Thyroid gland (tissue), 4 donors: ENCODE data around the gene MIS12.

Source experiments
- POLR2A ChIP-seq, 2 donors: fragments of 450-650 bp; IDR thresholded peaks; one replicate each; pipeline ENCODE4 v1.6.1; 2017; ENCODE audit warnings: antibody characterized with exemption in 2 of 2, mild to moderate bottlenecking in 2 of 2, moderate library complexity in 1 of 2
- TF ChIP-seq, protein P1 (sequence below), 6 experiments: fragments of 200-600 bp in 3 of 6; fragments of 450-650 bp in 3 of 6; sonication (generic) in 3 of 6; IDR thresholded peaks; one replicate each; pipeline ENCODE4 v1.5.1; 2016 to 2019; ENCODE audit warnings: antibody characterized with exemption in 6 of 6, mild to moderate bottlenecking in 2 of 6, inconsistent platforms in 1 of 6, moderate library complexity in 1 of 6

DNA sequence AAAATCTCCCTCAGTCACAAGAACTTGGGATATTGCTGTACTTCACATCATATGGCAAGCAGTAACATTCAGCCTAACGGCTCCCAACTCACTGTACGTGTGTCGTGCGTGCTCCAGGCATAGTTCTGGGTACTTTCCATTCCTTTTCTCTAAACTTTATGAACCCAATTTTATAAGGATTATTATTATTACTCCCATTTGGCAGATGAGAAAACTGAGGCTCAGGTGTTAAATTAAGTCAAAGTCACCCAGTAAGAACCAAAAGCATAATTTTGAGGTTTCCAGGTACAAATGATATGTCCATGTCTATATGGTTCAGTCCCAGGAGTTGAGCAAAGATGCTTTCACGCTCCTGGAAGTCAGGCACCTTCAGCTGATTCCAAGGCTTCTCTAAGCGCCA, 42.6 kb upstream of the MIS12 start:
- TF ChIP-seq, protein P1, sequence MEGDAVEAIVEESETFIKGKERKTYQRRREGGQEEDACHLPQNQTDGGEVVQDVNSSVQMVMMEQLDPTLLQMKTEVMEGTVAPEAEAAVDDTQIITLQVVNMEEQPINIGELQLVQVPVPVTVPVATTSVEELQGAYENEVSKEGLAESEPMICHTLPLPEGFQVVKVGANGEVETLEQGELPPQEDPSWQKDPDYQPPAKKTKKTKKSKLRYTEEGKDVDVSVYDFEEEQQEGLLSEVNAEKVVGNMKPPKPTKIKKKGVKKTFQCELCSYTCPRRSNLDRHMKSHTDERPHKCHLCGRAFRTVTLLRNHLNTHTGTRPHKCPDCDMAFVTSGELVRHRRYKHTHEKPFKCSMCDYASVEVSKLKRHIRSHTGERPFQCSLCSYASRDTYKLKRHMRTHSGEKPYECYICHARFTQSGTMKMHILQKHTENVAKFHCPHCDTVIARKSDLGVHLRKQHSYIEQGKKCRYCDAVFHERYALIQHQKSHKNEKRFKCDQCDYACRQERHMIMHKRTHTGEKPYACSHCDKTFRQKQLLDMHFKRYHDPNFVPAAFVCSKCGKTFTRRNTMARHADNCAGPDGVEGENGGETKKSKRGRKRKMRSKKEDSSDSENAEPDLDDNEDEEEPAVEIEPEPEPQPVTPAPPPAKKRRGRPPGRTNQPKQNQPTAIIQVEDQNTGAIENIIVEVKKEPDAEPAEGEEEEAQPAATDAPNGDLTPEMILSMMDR (IDR thresholded peaks at IDR 0.05): no peak
- TF ChIP-seq POLR2A (IDR thresholded peaks at IDR 0.05): no peak
